ENCODE data around the gene MYO7A. TPM values are rescaled to one million over a fixed set of nuclear protein-coding genes. Genes with fewer than 3 reads are reported as not detected.

The MYO7A gene
- total and polyA plus RNA-seq, 8 donors = 1.4 to 29.2 (median 3.3) TPM

DNA sequence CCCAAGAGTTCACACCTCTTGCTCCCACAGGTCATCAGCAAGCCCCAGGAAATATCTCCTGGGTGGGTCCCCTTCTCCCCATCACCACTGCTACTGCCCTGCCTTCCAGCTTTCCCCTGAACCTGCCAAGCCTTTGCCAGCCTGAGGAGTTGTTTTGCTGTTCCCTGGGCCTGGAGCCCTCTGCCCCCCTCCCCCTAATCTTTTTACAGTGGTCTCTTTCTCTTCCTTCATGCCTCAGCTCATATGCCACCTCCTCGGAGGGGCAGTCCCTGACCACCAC lies 18.9 kb downstream of the MYO7A start:
- no peak for DNase-seq
- H3K36me3 ChIP-seq = no peaks in the 10 kb centered on the region
- H3K27me3 ChIP-seq = peaks cover 0 to 24% (median 0%) of the 10 kb centered on the region in 3 donors
- intact Hi-C loops (cut with DNase I; ENCODE audit: low total_unique reads) = no loop called here
- H3K9me3 ChIP-seq = no peaks in the 10 kb centered on the region
- WGBS, 5 donors = 89 to 100% (median 94%) methylated on average over 1 of the region's 1 CpG
- H3K27ac ChIP-seq = no peak overlapping the region
- TF ChIP-seq EP300 (IDR thresholded peaks at IDR 0.05) (no peak), POLR2AphosphoS5 (IDR thresholded peaks at IDR 0.05) (no peak), POLR2A (IDR thresholded peaks at IDR 0.05) (no peak)
- TF ChIP-seq, protein P1, sequence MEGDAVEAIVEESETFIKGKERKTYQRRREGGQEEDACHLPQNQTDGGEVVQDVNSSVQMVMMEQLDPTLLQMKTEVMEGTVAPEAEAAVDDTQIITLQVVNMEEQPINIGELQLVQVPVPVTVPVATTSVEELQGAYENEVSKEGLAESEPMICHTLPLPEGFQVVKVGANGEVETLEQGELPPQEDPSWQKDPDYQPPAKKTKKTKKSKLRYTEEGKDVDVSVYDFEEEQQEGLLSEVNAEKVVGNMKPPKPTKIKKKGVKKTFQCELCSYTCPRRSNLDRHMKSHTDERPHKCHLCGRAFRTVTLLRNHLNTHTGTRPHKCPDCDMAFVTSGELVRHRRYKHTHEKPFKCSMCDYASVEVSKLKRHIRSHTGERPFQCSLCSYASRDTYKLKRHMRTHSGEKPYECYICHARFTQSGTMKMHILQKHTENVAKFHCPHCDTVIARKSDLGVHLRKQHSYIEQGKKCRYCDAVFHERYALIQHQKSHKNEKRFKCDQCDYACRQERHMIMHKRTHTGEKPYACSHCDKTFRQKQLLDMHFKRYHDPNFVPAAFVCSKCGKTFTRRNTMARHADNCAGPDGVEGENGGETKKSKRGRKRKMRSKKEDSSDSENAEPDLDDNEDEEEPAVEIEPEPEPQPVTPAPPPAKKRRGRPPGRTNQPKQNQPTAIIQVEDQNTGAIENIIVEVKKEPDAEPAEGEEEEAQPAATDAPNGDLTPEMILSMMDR (IDR thresholded peaks at IDR 0.05) = no peak
- H3K4me1 ChIP-seq = peaks cover 0 to 24% (median 9%) of the 10 kb centered on the region in 4 donors
- H3K4me3 ChIP-seq = no peak overlapping the region

DNA sequence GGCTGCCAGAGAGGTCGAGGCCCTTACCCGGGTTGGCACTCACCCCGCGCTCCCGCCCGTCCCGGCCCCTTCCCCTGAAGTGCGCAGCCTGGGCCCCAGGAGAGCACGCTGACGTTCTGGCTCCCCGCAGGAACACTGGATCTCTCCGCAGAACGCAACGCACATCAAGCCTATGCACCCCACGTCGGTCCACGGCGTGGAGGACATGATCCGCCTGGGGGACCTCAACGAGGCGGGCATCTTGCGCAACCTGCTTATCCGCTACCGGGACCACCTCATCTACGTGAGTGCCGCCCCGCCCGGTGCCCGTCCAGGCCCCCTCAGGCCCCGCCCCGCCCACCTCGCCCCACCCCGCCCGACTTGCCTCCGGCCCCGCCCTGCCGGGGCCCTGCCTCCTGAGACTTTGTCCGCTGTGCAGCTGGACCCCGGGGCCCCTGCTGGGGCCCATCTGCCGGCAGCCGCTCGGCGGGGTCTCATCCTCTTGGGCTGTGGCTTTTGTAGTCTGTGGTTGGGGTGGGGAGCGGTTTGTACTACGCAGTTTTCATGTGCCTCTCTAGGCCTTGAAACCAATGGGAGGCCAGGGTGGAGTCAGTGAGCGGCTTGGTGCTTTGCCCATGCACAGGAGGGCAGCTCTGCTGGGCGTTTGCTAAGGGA lies 19.7 kb downstream of the MYO7A start:
- Histone ChIP-seq H3K4me3 (peak overlapping the region; percentile 28 to 43 (median 36)), H3K27me3 (peaks cover 0 to 24% (median 0%) of the 10 kb centered on the region in 3 donors), H3K27ac (peak overlapping the region in 1 of 5 donors; percentile 13), H3K9me3 (no peaks in the 10 kb centered on the region), H3K4me1 (peaks cover 0 to 28% (median 9%) of the 10 kb centered on the region in 4 donors), H3K36me3 (no peaks in the 10 kb centered on the region)
- 10 to 16% (median 15%) methylated on average over 17 to 47 of the region's 47 CpGs for WGBS, 5 donors
- intact Hi-C loops (cut with DNase I; ENCODE audit: low total_unique reads) = no loop called here
- DNase-seq = peak; percentile 44 to 67
- TF ChIP-seq POLR2AphosphoS5 (IDR thresholded peaks at IDR 0.05) (no peak), POLR2A (IDR thresholded peaks at IDR 0.05) (no peak)
- TF ChIP-seq, protein P1 (IDR thresholded peaks at IDR 0.05) = no peak

DNA sequence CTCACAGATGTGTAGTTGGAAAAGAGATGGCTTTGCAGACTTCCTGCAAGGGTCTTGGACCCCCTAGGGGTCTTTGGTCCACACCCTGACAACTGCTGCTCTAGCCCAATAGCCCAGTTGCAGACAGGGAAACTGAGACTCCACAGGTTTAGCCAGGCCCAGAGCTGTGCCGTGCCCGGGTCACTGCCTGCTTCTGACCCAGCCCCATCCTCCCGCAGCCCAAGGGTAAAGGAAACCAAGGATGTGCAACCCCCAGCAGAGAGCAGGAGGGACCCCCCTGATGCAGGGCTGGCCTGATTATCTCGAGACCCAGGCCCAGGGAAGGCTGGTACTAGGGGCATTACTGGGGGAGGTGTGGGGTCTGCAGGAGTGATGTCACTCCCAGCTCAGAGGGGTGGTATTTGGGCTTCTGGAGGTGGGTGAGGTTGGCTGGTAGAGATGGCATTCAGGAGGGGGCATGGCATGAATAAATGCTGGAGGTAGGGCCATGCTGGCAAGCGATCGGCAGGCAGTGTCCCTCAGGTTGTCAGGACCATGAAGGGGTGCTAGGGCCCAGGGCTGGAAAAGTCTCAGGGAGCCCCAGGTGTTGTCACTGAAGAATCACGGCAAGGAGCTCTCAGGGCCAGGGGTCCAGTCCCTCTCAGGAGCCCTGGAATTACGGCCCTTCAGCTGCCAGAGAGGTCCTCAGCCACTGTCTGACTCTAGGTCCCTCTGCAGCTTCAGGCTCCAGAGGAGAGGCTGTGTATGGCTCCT lies 21.1 kb downstream of the MYO7A start:
- 91 to 98% (median 92%) methylated on average over 7 to 8 of the region's 8 CpGs for WGBS, 5 donors
- intact Hi-C loops (cut with DNase I; ENCODE audit: low total_unique reads) = no loop called here
- Histone ChIP-seq H3K4me3 (no peak overlapping the region), H3K27me3 (peaks cover 0 to 24% (median 0%) of the 10 kb centered on the region in 3 donors), H3K27ac (no peak overlapping the region), H3K4me1 (peaks cover 0 to 40% (median 20%) of the 10 kb centered on the region in 4 donors), H3K36me3 (no peaks in the 10 kb centered on the region), H3K9me3 (no peaks in the 10 kb centered on the region)
- no peak for DNase-seq
- TF ChIP-seq POLR2AphosphoS5 (IDR thresholded peaks at IDR 0.05) (no peak), EP300 (IDR thresholded peaks at IDR 0.05) (no peak), POLR2A (IDR thresholded peaks at IDR 0.05) (no peak)
- TF ChIP-seq, protein P1 (IDR thresholded peaks at IDR 0.05) = no peak

DNA sequence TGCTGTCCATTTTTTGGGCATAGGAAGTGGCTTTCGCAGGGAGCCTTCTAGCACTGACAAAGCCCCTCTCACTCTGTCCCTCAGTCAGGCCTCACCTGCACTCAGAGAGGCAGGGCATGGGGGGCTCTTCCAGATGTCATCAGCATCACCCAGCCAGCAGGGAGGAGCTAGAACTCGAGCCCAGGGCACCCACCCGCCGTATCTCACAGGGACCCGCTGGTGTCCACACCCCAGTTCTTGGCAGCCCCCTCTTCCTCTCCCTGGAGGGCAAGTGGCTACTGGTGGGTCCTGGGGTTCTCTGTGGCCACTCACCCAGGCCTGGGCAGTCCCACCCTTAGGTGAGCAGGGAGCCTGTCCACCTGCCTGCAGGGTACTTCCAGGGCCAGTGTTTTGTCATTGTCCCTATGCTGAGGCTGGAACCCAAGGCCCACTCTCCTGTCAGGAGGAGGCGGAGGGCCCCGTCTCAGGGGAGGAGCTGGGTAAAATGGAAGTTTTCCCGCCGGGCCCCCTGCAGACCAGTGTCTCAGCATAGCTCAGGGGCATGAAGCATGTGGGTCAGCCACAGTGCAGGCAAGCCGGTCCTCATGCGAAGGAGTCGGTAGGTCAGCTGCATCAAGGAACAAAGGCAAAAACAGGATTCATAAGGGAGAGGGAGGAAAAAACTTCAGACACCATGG lies 21.8 kb downstream of the MYO7A start:
- H3K4me1 ChIP-seq = peaks cover 0 to 41% (median 25%) of the 10 kb centered on the region in 4 donors
- H3K9me3 ChIP-seq = no peaks in the 10 kb centered on the region
- WGBS, 5 donors = 86 to 94% (median 91%) methylated on average over 5 to 12 of the region's 12 CpGs
- intact Hi-C loops (cut with DNase I; ENCODE audit: low total_unique reads) = no loop called here
- H3K4me3 ChIP-seq = no peak overlapping the region
- TF ChIP-seq POLR2AphosphoS5 (IDR thresholded peaks at IDR 0.05) (no peak), POLR2A (IDR thresholded peaks at IDR 0.05) (no peak), EP300 (IDR thresholded peaks at IDR 0.05) (no peak)
- TF ChIP-seq, protein P1 (IDR thresholded peaks at IDR 0.05) = no peak
- H3K27ac ChIP-seq = no peak overlapping the region
- H3K27me3 ChIP-seq = peaks cover 0 to 24% (median 0%) of the 10 kb centered on the region in 3 donors
- no peaks in the 10 kb centered on the region for H3K36me3 ChIP-seq
- no peak for DNase-seq
